ENCODE results near the gene ARHGAP22. TPM values are rescaled to one million over a fixed set of nuclear protein-coding genes. Genes with fewer than 3 reads are reported as not detected.

The ARHGAP22 gene
- polyA plus RNA-seq, 1 donor from 2014 or later = 0.15 TPM

DNA sequence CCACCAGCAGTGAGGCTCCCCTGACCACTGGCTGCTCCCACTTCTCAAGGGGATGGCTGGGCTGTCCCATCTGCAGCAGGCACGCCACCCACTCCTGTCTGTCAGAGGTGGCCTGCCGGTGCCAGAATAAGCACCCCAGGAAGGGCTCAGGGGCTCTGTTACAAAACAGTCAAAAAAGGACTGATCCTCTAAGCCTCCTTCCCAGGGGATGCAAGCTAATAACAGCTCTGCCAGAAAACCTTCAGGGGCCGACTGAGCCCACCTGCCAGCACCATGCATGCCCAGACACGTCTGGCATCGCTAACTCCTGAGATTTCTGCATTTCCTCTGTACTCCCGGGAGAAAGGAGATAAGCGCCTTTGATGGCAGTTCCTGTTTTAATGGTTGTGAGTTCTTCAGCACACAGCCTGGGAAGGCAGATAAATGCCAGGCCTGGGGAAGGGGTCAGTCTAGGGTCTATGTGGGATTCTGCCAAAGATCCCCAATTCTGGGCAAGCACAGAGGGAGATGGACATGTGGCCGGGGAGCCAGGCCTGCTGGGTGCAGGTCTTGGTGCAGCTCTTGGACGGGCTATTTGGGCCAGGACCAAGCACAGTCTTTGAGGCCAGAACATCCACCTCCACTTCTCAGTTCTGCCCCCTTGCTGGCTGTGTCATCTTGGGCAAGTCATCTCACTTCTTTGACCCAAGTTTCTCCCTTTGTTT, 128.4 kb downstream of the ARHGAP22 start:
- Histone ChIP-seq H3K4me2 (ENCODE audit: low read length) (no peak overlapping the region), H4K20me1 (ENCODE audit: insufficient read depth) (no peaks in the 10 kb centered on the region), H3K9ac (ENCODE audit: low read length) (no peak overlapping the region), H3K27me3 (ENCODE audit: insufficient read depth, low read depth, low read length) (no peaks in the 10 kb centered on the region), H3K4me3 (ENCODE audit: low read length) (no peak overlapping the region), H3K79me2 (replicated peaks; ENCODE audit: insufficient read depth, low read length) (no peaks in the 10 kb centered on the region), H2AFZ (ENCODE audit: low read depth, low read length) (no peak overlapping the region), H3K9me3 (ENCODE audit: low read length) (no peaks in the 10 kb centered on the region), H3K9me2 (ENCODE audit: insufficient read depth, low read length) (no peaks in the 10 kb centered on the region), H3F3A (ENCODE audit: insufficient read depth, low read length, poor library complexity, severe bottlenecking) (no peaks in the 10 kb centered on the region), H3K27ac (ENCODE audit: low read length) (no peak overlapping the region), H3K36me3 (ENCODE audit: insufficient read depth, low read length) (no peaks in the 10 kb centered on the region)
- TF ChIP-seq EP300 (conservative IDR thresholded peaks at IDR 0.05; ENCODE audit: poor library complexity, severe bottlenecking) = no peak
- no peak for TF ChIP-seq RAD21 (conservative IDR thresholded peaks at IDR 0.05)
- TF ChIP-seq TAF1 (IDR thresholded peaks at IDR 0.05; ENCODE audit: low read depth) = no peak
- no peak for TF ChIP-seq POLR2AphosphoS5 (IDR thresholded peaks at IDR 0.05)
- no peak for TF ChIP-seq REST (IDR thresholded peaks at IDR 0.05; ENCODE audit: borderline replicate concordance)
- no peak for TF ChIP-seq CTCF (IDR thresholded peaks at IDR 0.05; ENCODE audit: poor library complexity, severe bottlenecking)
- TF ChIP-seq SMC3 (conservative IDR thresholded peaks at IDR 0.05; ENCODE audit: poor library complexity) = no peak
- no peak for TF ChIP-seq EZH2 (IDR thresholded peaks at IDR 0.05; ENCODE audit: borderline replicate concordance, insufficient read depth, low read length, poor library complexity, severe bottlenecking)
- TF ChIP-seq MXI1 (conservative IDR thresholded peaks at IDR 0.05; ENCODE audit: poor library complexity, severe bottlenecking) = no peak

GRCh38 chr10:48475943-48476278, 129.0 kb downstream of the ARHGAP22 start:
- no peaks in the 10 kb centered on the region for H3K9me2 ChIP-seq (ENCODE audit: insufficient read depth, low read length)
- H3K27me3 ChIP-seq (ENCODE audit: insufficient read depth, low read depth, low read length) = no peaks in the 10 kb centered on the region
- H3K4me2 ChIP-seq (ENCODE audit: low read length) = no peak overlapping the region
- no peak overlapping the region for H3K9ac ChIP-seq (ENCODE audit: low read length)
- H3K4me3 ChIP-seq (ENCODE audit: low read length) = no peak overlapping the region
- no peaks in the 10 kb centered on the region for H3F3A ChIP-seq (ENCODE audit: insufficient read depth, low read length, poor library complexity, severe bottlenecking)
- no peak overlapping the region for H3K27ac ChIP-seq (ENCODE audit: low read length)
- no peak for TF ChIP-seq RAD21 (conservative IDR thresholded peaks at IDR 0.05)
- TF ChIP-seq MXI1 (conservative IDR thresholded peaks at IDR 0.05; ENCODE audit: poor library complexity, severe bottlenecking) = no peak
- no peak for TF ChIP-seq EZH2 (IDR thresholded peaks at IDR 0.05; ENCODE audit: borderline replicate concordance, insufficient read depth, low read length, poor library complexity, severe bottlenecking)
- TF ChIP-seq SMC3 (conservative IDR thresholded peaks at IDR 0.05; ENCODE audit: poor library complexity) = no peak
- no peak for TF ChIP-seq EP300 (conservative IDR thresholded peaks at IDR 0.05; ENCODE audit: poor library complexity, severe bottlenecking)
- TF ChIP-seq CTCF (IDR thresholded peaks at IDR 0.05; ENCODE audit: poor library complexity, severe bottlenecking) = no peak
- no peak for TF ChIP-seq REST (IDR thresholded peaks at IDR 0.05; ENCODE audit: borderline replicate concordance)
- TF ChIP-seq TAF1 (IDR thresholded peaks at IDR 0.05; ENCODE audit: low read depth) = no peak
- TF ChIP-seq POLR2AphosphoS5 (IDR thresholded peaks at IDR 0.05) = no peak
- no peaks in the 10 kb centered on the region for H3K9me3 ChIP-seq (ENCODE audit: low read length)
- no peak overlapping the region for H2AFZ ChIP-seq (ENCODE audit: low read depth, low read length)
- no peaks in the 10 kb centered on the region for H3K36me3 ChIP-seq (ENCODE audit: insufficient read depth, low read length)
- no peaks in the 10 kb centered on the region for H3K79me2 ChIP-seq (replicated peaks; ENCODE audit: insufficient read depth, low read length)
- no peaks in the 10 kb centered on the region for H4K20me1 ChIP-seq (ENCODE audit: insufficient read depth)

Measured in neural cell (in vitro differentiated cells).